22Rv1 (cell line): ENCODE measurements around the gene TCF12.

Experiments used
- CTCF ChIP-seq: fragments of 450-650 bp; IDR thresholded peaks from 2 replicates; pipeline ENCODE4 v1.5.1; 2017; ENCODE audit warnings: mild to moderate bottlenecking
- ZFX ChIP-seq: fragments of 450-650 bp; IDR thresholded peaks from 2 replicates; pipeline ENCODE4 v1.6.1; 2017; ENCODE audit warnings: antibody characterized with exemption, borderline replicate concordance

GRCh38 chr15:57297630-57298029 is 379.2 kb downstream of the TCF12 start:
- TF ChIP-seq CTCF (no peak), ZFX (no peak)
